ENCODE results near the gene OCA2.
"Not testable (repeated sequence)": the region's sequence is repeated elsewhere in the genome, so short reads cannot be mapped to it uniquely, and the experiment has no call there.

The OCA2 gene

DNA sequence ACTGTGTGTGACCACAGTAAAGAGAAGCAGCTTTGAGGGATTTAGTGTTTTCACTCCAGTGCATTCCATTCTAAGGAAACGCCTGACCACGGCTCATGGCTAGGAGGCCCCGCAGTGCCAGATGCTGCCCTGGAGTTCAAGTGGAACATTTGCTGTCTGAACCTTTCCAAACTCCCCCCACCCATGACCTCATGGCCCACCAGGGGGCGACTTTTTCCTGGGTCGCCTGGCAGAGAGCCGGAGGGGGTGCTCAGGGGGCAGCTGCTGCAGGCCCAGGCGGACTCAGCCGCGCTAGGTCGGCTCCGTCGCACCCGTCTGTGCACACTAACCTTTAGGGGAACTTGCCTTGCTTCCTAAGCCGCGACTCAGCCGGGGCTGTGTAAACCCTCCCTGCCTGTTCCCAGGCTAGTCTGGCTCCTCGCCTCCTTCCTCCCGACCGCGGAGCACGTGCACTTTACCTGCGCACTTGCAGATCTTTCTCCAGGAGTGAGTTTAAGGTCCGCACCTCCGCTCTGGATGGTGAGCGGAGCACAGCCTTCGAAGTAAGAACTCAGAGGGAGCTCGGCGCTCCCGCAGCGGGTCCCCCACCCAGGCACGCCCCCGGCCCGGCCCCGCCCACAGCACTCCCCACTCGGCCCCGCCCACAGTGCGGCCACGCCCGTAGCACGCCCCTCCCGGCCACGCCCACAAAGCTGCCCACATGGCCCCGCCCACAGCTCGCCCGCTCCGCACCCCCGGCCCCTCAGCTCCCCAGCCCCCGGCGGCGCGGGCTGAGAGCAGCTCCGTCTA is at the start of gene OCA2:
OCA2 (minus strand) TSS at position 550 of the 789 bp plus-strand sequence. CDS start 17,441 bp downstream, outside the sequence.
- no peaks in the 10 kb centered on the region for H3K36me3 ChIP-seq (ENCODE audit: control insufficient read depth, insufficient read depth, low read length)
- no peak for DNase-seq (ENCODE audit: low read depth, low spot score)
- WGBS (ENCODE audit: insufficient coverage, insufficient read length) = no CpG with 5 or more reads among the region's 52 CpGs
- no peak within 1 kb of the TSS for H3K27ac ChIP-seq (ENCODE audit: low read length)
- H3K4me1 ChIP-seq (ENCODE audit: control insufficient read depth, insufficient read depth, low read length) = peaks cover 8% of the 10 kb centered on the region
- H3K27me3 ChIP-seq (ENCODE audit: control insufficient read depth, insufficient read depth, low read length) = peaks cover 53% of the 10 kb centered on the region
- H3K9me3 ChIP-seq (ENCODE audit: control insufficient read depth, insufficient read depth, low read length) = no peaks in the 10 kb centered on the region
- peak within 1 kb of the TSS; percentile 25; the same call in 1 of the 2 replicates for H3K4me3 ChIP-seq (ENCODE audit: low read length)

DNA sequence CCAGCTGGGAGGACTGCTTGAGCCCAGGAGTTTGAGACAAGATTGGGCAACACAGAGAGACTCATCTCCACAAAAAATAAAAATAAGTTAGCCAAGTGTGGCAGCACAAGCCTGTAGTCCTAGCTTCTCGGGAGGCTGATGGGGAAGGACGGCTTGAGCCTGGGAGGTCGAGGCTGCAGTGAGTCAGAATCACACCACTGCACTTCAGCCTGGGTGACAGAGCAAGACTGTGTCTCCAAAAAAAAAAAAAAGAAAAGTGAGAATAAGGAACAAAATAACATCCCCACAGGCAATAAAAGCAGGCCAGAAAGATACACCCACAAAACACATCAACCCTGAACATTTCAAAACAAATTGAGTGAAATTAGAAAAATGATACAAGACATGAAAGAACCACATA is 48.7 kb upstream of the OCA2 start:
- H3K4me1 ChIP-seq (ENCODE audit: control insufficient read depth, insufficient read depth, low read length) = no peaks in the 10 kb centered on the region
- no peak overlapping the region for H3K4me3 ChIP-seq (ENCODE audit: low read length)
- H3K27me3 ChIP-seq (ENCODE audit: control insufficient read depth, insufficient read depth, low read length) = no peaks in the 10 kb centered on the region
- H3K9me3 ChIP-seq (ENCODE audit: control insufficient read depth, insufficient read depth, low read length) = no peaks in the 10 kb centered on the region
- WGBS (ENCODE audit: insufficient coverage, insufficient read length) = no CpG with 5 or more reads among the region's 3 CpGs
- H3K27ac ChIP-seq (ENCODE audit: low read length) = no peak overlapping the region
- DNase-seq (ENCODE audit: low read depth, low spot score) = no peak
- peaks cover 19% of the 10 kb centered on the region for H3K36me3 ChIP-seq (ENCODE audit: control insufficient read depth, insufficient read depth, low read length)

DNA sequence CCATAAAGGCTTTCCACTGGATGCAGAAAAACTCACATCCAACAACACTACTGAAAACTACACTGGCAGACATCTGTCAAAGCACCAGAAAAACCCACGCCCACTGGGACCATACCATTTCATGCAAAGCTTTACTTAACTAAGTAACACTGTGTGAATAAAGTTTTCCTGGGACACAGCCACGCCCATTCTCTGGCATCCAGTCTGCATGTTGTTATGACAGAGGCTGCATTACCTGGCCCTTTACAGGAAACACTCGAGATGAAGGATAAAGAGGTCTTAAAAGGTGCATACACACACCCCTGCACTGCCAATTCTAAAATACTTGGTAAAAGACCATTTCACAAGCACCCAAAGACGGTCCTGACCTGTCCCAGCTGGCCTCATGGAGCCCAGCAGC is 46.3 kb upstream of the OCA2 start:
- H3K9me3 ChIP-seq (ENCODE audit: control insufficient read depth, insufficient read depth, low read length) = not testable (repeated sequence)

DNA sequence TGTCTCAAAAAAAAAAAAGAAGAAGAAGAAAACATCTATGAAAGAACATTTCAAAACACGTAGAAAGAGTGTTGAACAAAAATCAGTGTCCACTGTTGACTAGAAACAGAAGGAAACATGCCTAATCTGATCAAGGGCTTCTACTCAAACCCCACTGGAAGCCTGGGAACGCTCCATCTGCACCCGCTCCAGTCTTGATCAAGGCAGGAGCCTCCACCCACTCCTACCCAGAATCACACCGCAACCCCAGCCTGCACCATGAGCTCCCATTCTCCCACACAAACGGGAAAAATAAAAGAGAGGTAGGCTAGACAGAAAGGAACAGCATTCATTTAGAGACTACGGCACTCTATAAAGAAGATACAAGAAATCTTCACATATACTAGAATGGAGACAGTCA is 40.9 kb upstream of the OCA2 start:
- no peak overlapping the region for H3K27ac ChIP-seq (ENCODE audit: low read length)
- no CpG with 5 or more reads among the region's 6 CpGs for WGBS (ENCODE audit: insufficient coverage, insufficient read length)
- no peaks in the 10 kb centered on the region for H3K27me3 ChIP-seq (ENCODE audit: control insufficient read depth, insufficient read depth, low read length)
- H3K4me3 ChIP-seq (ENCODE audit: low read length) = no peak overlapping the region
- H3K4me1 ChIP-seq (ENCODE audit: control insufficient read depth, insufficient read depth, low read length) = no peaks in the 10 kb centered on the region
- peaks cover 12% of the 10 kb centered on the region for H3K36me3 ChIP-seq (ENCODE audit: control insufficient read depth, insufficient read depth, low read length)
- no peaks in the 10 kb centered on the region for H3K9me3 ChIP-seq (ENCODE audit: control insufficient read depth, insufficient read depth, low read length)
- DNase-seq (ENCODE audit: low read depth, low spot score) = no peak

More for the DNA sequence above, 46.3 kb upstream of the OCA2 start:
- not testable (repeated sequence) for DNase-seq (ENCODE audit: low read depth, low spot score); H3K4me3 ChIP-seq (ENCODE audit: low read length); H3K4me1 ChIP-seq (ENCODE audit: control insufficient read depth, insufficient read depth, low read length); H3K27me3 ChIP-seq (ENCODE audit: control insufficient read depth, insufficient read depth, low read length); H3K27ac ChIP-seq (ENCODE audit: low read length)
- H3K36me3 ChIP-seq (ENCODE audit: control insufficient read depth, insufficient read depth, low read length) = peaks cover 19% of the 10 kb centered on the region
- no CpG with 5 or more reads among the region's 4 CpGs for WGBS (ENCODE audit: insufficient coverage, insufficient read length)

DNA sequence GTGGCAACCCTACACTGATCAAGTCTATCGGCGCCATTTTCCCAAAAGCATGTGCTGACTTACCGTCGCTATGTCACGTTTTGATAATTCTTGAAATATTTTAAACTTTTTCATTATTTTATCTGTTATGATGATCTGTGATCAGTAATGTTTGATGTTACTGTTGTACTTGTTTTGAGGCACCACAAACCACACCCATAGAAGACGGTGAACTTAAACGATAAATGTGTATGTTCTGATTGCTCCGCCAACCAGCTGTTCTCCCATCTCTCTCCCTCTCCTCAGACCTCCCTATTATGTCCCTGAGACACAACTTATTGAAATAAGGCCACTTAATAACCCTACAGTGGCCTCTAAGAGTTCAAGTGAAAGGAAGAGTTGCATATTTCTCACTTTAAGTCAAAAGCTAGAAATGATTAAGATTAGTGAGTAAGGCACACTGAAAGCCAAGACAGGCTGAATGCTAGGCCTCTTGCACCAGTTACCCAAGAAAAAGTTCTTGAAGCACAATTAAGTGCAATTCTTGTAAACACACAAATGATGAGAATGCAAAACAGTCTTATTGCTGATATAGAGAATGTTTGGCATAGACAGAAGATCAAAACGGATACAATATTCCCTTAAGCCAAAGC is 38.4 kb upstream of the OCA2 start:
- no CpG with 5 or more reads among the region's 9 CpGs for WGBS (ENCODE audit: insufficient coverage, insufficient read length)
- not testable (repeated sequence) for H3K4me3 ChIP-seq (ENCODE audit: low read length); H3K27me3 ChIP-seq (ENCODE audit: control insufficient read depth, insufficient read depth, low read length); H3K36me3 ChIP-seq (ENCODE audit: control insufficient read depth, insufficient read depth, low read length); H3K27ac ChIP-seq (ENCODE audit: low read length); DNase-seq (ENCODE audit: low read depth, low spot score); H3K9me3 ChIP-seq (ENCODE audit: control insufficient read depth, insufficient read depth, low read length); H3K4me1 ChIP-seq (ENCODE audit: control insufficient read depth, insufficient read depth, low read length)

DNA sequence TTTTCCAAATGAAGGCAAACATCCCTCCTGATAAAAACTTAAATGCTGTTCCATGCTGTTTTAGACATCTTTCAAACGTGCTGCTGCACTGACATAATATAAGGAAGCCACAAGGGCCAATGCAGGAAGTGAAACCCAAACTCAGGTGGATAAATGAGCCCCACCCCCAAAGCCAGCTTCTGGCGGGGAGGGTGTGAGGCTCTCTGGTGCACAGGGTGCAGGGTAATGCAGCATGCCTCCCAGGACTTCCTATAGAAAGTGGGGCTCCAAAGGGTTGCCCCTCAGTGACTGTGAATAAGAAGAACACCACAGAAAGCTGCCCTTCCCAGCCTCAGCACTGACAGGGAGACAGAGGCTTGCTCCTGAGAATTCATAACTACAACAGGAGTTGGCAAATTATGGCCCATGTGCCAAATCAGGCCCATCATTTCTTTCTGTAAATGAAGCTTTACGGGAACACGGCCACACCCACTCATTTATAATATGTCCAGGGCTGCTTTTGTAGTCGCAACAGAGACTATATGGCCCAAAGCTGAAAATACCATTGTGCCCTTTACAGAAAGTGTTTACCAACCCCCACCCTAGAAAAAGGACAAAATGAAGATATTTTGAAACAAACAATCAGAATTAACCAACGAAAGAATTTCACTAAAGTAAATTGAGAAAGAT is 37.3 kb upstream of the OCA2 start:
- WGBS (ENCODE audit: insufficient coverage, insufficient read length) = no CpG with 5 or more reads among the region's 6 CpGs
- H3K4me3 ChIP-seq (ENCODE audit: low read length); H3K27me3 ChIP-seq (ENCODE audit: control insufficient read depth, insufficient read depth, low read length); H3K4me1 ChIP-seq (ENCODE audit: control insufficient read depth, insufficient read depth, low read length); H3K27ac ChIP-seq (ENCODE audit: low read length); H3K36me3 ChIP-seq (ENCODE audit: control insufficient read depth, insufficient read depth, low read length); H3K9me3 ChIP-seq (ENCODE audit: control insufficient read depth, insufficient read depth, low read length); DNase-seq (ENCODE audit: low read depth, low spot score): not testable (repeated sequence)

DNA sequence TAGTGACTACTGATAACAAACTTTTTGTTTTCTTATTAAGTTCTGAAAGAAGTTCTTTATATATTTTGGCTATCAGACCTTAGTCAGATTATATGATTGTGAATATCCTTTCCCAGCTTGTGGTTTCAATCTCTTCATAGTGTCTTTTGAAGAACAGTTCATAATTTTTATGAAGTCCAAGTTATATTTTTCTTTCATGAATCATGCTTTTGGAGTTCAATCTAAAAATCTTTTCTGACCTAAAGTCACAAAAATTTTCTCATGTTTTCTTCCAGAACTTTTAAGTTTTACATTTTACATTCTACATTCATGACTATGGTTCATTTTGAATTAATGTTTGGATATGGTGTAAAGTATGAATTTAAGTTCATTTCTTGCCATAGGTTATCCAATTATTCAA is 34.2 kb upstream of the OCA2 start:
- peaks cover 2% of the 10 kb centered on the region; the same call in 1 of the 2 replicates for H3K4me1 ChIP-seq (ENCODE audit: control insufficient read depth, insufficient read depth, low read length)
- DNase-seq (ENCODE audit: low read depth, low spot score) = no peak
- no peaks in the 10 kb centered on the region for H3K27me3 ChIP-seq (ENCODE audit: control insufficient read depth, insufficient read depth, low read length)
- H3K36me3 ChIP-seq (ENCODE audit: control insufficient read depth, insufficient read depth, low read length) = peaks cover 13% of the 10 kb centered on the region
- H3K9me3 ChIP-seq (ENCODE audit: control insufficient read depth, insufficient read depth, low read length) = no peaks in the 10 kb centered on the region
- no peak overlapping the region for H3K4me3 ChIP-seq (ENCODE audit: low read length)
- no peak overlapping the region for H3K27ac ChIP-seq (ENCODE audit: low read length)

DNA sequence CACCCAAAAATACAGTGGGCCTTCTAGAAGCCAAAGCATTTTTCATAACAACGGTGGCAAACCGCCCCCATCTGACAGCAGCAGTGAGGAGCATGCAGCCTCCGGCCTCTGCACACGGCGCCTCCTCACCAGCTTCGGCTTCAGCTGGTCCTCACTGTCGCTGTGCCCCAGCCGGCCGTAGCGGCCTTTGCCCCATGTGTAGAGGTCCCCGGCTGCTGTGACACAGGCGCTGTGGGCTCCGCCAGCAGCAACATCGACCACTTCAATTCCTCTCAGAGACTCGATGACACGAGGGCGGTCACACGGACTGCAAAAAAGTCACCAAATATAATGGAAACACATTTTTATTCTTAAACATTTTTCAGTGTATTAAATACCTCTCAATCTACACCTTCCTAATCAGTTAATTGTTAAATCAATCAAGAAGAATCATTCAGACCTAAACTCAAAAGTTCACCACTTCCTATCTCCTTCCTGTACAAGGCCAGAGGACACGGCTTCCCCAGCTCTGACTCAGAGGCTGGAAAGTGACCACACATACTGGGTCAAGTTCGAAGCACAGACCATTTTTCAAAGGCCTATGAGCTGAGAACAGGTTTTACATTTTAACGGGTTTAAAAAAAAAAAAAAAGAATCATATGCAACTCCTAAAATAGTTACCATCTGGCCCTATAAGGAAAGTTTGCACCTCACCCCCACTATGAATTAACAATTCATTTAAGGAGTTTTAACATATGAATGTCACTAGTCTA is 33.6 kb upstream of the OCA2 start:
- H3K4me1 ChIP-seq (ENCODE audit: control insufficient read depth, insufficient read depth, low read length) = peaks cover 2% of the 10 kb centered on the region; the same call in 1 of the 2 replicates
- DNase-seq (ENCODE audit: low read depth, low spot score) = no peak
- no peak overlapping the region for H3K27ac ChIP-seq (ENCODE audit: low read length)
- peaks cover 13% of the 10 kb centered on the region for H3K36me3 ChIP-seq (ENCODE audit: control insufficient read depth, insufficient read depth, low read length)
- WGBS (ENCODE audit: insufficient coverage, insufficient read length) = no CpG with 5 or more reads among the region's 21 CpGs
- H3K9me3 ChIP-seq (ENCODE audit: control insufficient read depth, insufficient read depth, low read length) = no peaks in the 10 kb centered on the region
- no peaks in the 10 kb centered on the region for H3K27me3 ChIP-seq (ENCODE audit: control insufficient read depth, insufficient read depth, low read length)
- H3K4me3 ChIP-seq (ENCODE audit: low read length) = no peak overlapping the region; the same call in 1 of the 2 replicates

DNA sequence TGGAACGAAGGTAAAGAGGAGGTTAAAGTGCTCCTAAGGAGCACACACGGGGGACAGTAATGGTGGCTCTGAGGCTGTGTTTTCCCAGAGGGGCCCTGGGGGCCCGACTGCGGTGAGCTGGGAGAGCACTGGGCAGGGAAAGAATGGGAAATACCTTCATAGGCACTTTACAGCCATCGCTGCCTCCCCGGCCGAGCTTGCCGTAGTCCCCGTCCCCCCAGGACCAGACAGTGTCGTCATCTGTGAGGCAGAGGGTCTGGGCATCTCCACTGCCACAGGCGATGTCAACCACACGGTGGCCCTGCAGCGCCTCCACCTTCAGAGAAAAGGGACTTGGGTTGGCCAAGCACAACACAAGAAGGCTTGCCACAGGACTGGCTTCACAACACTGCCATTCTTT is 32.8 kb upstream of the OCA2 start:
- Histone ChIP-seq H3K9me3 (ENCODE audit: control insufficient read depth, insufficient read depth, low read length) (no peaks in the 10 kb centered on the region), H3K36me3 (ENCODE audit: control insufficient read depth, insufficient read depth, low read length) (peaks cover 16% of the 10 kb centered on the region), H3K27me3 (ENCODE audit: control insufficient read depth, insufficient read depth, low read length) (no peaks in the 10 kb centered on the region), H3K4me3 (ENCODE audit: low read length) (no peak overlapping the region), H3K4me1 (ENCODE audit: control insufficient read depth, insufficient read depth, low read length) (peaks cover 2% of the 10 kb centered on the region; the same call in 1 of the 2 replicates), H3K27ac (ENCODE audit: low read length) (no peak overlapping the region)
- DNase-seq (ENCODE audit: low read depth, low spot score) = no peak
- no CpG with 5 or more reads among the region's 13 CpGs for WGBS (ENCODE audit: insufficient coverage, insufficient read length)

DNA sequence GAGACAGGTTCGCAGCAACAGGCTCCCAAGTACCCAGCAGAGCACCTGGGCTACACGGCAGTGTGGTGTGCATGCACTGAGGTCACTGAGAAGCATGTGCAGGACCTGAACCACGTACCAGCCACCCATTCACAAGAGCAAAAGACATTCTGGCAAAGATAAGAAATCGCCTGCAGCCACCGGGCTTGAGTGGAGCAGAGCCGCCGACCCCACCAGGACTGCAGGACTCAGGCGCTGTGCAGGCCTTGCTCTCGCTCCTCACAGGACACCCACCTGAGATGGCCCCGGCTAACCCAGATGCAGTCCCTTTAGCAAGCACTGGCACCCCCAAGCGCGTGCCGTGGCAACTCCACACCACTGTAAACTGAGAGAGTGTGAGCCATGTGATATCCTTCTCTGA is 32.3 kb upstream of the OCA2 start:
- Histone ChIP-seq H3K4me3 (ENCODE audit: low read length) (no peak overlapping the region), H3K27me3 (ENCODE audit: control insufficient read depth, insufficient read depth, low read length) (no peaks in the 10 kb centered on the region), H3K4me1 (ENCODE audit: control insufficient read depth, insufficient read depth, low read length) (peaks cover 2% of the 10 kb centered on the region; the same call in 1 of the 2 replicates), H3K9me3 (ENCODE audit: control insufficient read depth, insufficient read depth, low read length) (no peaks in the 10 kb centered on the region), H3K27ac (ENCODE audit: low read length) (no peak overlapping the region), H3K36me3 (ENCODE audit: control insufficient read depth, insufficient read depth, low read length) (peaks cover 16% of the 10 kb centered on the region)
- WGBS (ENCODE audit: insufficient coverage, insufficient read length) = no CpG with 5 or more reads among the region's 13 CpGs
- DNase-seq (ENCODE audit: low read depth, low spot score) = no peak
